ENCODE data around the gene DNHD1.
A peak's percentile ranks its signal among the peaks of the same experiment; 100 is the strongest.

DNHD1 gene, protein sequence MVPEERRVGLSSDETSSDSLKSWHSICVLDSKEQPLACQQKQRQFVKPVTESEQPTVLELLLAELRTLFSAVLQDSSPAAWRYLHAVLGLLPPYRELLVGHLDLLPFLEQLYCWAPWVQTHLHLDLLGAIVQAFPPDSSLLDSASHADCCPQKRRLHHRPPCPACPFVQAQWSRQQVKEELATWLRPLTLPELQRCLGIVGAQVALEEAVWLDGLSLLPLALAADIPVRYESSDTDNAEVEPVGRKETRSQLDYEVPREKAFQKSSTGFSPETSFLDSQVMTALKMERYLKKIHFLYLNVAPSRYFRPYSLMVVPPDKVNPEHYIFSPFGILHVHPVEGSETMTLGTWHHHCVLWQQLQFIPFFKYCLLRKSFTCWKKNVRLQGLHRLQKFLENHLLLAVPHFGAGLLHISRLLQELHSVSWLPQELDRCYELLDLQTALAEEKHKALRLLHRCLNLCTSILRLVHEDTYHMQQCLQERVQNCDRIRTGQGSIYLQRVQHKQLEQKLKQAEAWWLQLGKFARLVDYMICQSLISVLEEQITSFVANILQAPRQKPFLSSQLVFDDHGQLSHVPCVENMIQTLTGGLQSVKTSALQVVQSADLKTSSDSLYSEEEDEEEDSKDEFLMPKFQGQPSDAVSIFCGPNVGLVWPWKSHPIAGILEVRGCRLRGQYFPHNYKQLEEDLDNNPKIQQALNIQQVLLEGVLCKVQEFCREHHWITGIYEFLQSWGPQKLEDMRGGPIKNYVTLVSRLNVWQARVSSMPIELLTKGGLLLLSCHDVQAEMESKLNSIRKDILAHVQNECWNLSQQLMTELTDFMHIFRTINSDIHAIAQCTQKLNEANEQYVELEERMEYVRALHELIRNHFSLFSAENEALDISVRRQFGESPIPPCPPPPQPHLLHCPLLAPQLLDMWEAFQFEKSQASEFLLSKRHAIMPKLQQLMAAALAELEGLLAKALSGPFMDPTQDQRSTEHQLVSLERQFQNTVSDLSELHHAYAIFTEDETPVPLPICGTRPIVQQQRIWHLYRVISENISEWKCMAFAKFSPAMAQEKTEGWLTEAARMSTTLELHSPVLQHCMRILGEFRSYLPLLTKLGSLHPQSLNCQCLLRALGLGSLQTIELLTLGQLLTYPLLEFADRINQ (N-terminal part only)

DNA sequence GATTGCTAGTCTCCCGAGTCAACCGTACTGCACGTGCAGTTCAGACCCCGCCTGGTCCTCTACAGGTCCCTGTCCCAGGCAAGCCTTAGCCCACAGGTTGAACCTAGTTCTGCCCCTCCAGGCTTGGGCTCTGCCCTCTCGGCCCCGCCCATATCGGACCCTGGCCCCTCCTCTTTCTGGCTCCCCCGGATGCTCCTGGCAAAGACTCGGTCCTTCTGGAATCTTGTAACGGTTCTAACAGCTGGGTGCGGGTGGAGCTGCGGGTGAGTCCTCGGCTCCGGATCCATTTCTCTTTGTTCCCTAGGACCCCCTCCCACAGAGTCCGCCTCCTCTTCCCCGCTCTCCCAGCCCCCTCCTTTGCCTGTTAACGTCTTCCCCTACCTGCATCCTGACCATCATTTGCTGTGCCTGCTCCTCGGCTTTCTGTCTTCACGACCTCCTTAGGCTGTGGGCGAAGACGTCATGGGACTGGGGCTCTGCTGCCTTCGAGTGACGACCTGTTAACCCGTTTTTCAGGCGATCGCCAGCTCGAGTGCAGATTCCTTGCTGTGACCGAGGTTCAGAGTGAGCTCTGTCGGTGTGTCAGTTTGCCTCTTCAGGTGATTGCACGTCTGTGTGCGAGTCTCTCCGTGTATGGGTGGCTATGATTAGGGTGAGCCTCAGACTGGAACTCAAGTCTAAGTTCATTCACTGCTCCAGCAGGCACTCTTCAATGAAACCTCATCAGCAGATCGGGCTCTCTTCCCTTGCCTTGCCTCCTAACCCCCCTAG is at the start of gene DNHD1:
Gene DNHD1, plus strand, starts transcription at position 212 of the 771 bp plus-strand sequence. CDS start 936 bp downstream, outside the sequence.
- H3K4me3 ChIP-seq (ENCODE audit: low read length in 2 of 2), result peak within 1 kb of the TSS; percentile 61 to 78
- peaks cover 17% of the 10 kb centered on the region for H3K4me1 ChIP-seq (ENCODE audit: control insufficient read depth, insufficient read depth, low read length)
- peak within 1 kb of the TSS; percentile 71 to 80 for H3K9ac ChIP-seq (ENCODE audit: low read length in 2 of 2)
- H3K9me3 ChIP-seq (ENCODE audit: control insufficient read depth in 2 of 2, low read length in 2 of 2), result no peaks in the 10 kb centered on the region
- no peaks in the 10 kb centered on the region for H3K27me3 ChIP-seq (ENCODE audit: control insufficient read depth in 1 of 2, insufficient read depth in 2 of 2, low read length in 2 of 2)
- H3K27ac ChIP-seq (ENCODE audit: low read length), result peak within 1 kb of the TSS; percentile 58
- H3K36me3 ChIP-seq (ENCODE audit: control insufficient read depth in 2 of 2, insufficient read depth in 2 of 2, low read length in 2 of 2), result peaks cover 11 to 15% of the 10 kb centered on the region in 2 donors

DNA sequence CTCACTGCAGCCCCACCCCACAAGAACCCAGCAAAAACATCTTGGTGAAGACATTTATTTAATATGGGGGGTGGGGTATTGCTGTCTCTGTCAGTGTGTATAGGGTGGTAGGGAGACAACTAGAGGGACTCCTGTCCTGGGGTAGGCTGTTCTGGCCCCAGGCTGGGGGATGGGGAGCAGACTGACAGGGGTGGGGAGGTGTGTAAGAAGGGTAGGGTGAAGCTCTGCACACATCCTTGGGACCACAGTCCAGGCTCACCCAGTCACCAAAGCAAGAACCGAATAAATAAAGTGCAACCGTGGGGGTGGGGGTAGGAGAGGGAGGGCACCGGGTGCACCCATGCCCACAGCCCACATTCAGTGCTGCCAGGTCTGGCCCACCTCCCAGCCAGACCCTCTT is 48.5 kb upstream of the DNHD1 start:
- Histone ChIP-seq H3K36me3 (ENCODE audit: control insufficient read depth in 2 of 2, insufficient read depth in 2 of 2, low read length in 2 of 2) (peaks cover 39 to 41% of the 10 kb centered on the region in 2 donors), H3K27me3 (ENCODE audit: control insufficient read depth in 1 of 2, insufficient read depth in 2 of 2, low read length in 2 of 2) (no peaks in the 10 kb centered on the region), H3K4me1 (ENCODE audit: control insufficient read depth, insufficient read depth, low read length) (no peaks in the 10 kb centered on the region), H3K27ac (ENCODE audit: low read length) (no peak overlapping the region), H3K9me3 (ENCODE audit: control insufficient read depth in 2 of 2, low read length in 2 of 2) (no peaks in the 10 kb centered on the region), H3K4me3 (ENCODE audit: low read length in 2 of 2) (no peak overlapping the region), H3K9ac (ENCODE audit: low read length in 2 of 2) (no peak overlapping the region)

DNA sequence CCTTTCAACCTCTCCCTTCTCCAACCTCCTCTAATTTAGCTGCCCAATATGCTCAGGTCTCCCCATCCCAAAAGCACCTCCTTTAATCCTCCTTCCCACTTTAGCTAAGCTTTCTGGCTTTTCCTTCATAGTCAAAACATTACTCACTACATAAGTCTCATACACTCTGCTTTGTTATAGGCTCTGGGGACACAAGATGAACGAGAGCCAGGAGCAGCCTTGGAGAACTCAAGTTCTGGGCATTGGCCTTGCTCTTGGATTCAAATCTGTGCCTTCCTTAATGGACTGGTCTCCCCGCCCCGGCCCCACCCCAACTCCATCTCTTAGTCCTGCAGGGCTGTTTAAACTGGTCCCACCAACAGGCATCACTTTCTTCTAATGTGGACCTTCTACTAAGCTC is 44.9 kb upstream of the DNHD1 start:
- no peak overlapping the region for H3K27ac ChIP-seq (ENCODE audit: low read length)
- H3K27me3 ChIP-seq (ENCODE audit: control insufficient read depth in 1 of 2, insufficient read depth in 2 of 2, low read length in 2 of 2), result no peaks in the 10 kb centered on the region
- no peaks in the 10 kb centered on the region for H3K9me3 ChIP-seq (ENCODE audit: control insufficient read depth in 2 of 2, low read length in 2 of 2)
- no peak overlapping the region for H3K9ac ChIP-seq (ENCODE audit: low read length in 2 of 2)
- H3K36me3 ChIP-seq (ENCODE audit: control insufficient read depth in 2 of 2, insufficient read depth in 2 of 2, low read length in 2 of 2), result peaks cover 67 to 75% of the 10 kb centered on the region in 2 donors
- H3K4me1 ChIP-seq (ENCODE audit: control insufficient read depth, insufficient read depth, low read length), result no peaks in the 10 kb centered on the region
- H3K4me3 ChIP-seq (ENCODE audit: low read length in 2 of 2), result no peak overlapping the region

DNA sequence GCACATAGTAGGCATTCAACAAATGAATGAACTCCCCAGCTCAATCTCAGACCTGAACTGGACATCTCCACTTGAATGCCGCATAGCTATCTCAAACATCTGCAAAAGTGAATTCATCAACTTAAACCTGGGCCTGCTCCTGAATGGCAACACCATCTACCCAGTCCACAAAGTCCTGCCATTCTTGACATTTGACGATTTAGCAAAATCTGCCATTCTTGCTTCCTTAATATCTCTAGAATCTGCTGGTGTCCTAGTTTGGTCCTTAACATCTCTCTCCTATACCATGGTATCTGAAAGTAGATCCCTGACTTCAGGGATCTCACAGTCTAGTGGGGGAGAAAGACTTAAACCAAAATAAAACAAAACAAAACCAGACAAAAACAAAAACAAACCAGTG is 43.9 kb upstream of the DNHD1 start:
- peaks cover 68 to 82% of the 10 kb centered on the region in 2 donors for H3K36me3 ChIP-seq (ENCODE audit: control insufficient read depth in 2 of 2, insufficient read depth in 2 of 2, low read length in 2 of 2)
- H3K9ac ChIP-seq (ENCODE audit: low read length in 2 of 2), result no peak overlapping the region
- H3K4me1 ChIP-seq (ENCODE audit: control insufficient read depth, insufficient read depth, low read length), result no peaks in the 10 kb centered on the region
- no peaks in the 10 kb centered on the region for H3K9me3 ChIP-seq (ENCODE audit: control insufficient read depth in 2 of 2, low read length in 2 of 2)
- no peak overlapping the region for H3K4me3 ChIP-seq (ENCODE audit: low read length in 2 of 2)
- no peaks in the 10 kb centered on the region for H3K27me3 ChIP-seq (ENCODE audit: control insufficient read depth in 1 of 2, insufficient read depth in 2 of 2, low read length in 2 of 2)
- no peak overlapping the region for H3K27ac ChIP-seq (ENCODE audit: low read length)

DNA sequence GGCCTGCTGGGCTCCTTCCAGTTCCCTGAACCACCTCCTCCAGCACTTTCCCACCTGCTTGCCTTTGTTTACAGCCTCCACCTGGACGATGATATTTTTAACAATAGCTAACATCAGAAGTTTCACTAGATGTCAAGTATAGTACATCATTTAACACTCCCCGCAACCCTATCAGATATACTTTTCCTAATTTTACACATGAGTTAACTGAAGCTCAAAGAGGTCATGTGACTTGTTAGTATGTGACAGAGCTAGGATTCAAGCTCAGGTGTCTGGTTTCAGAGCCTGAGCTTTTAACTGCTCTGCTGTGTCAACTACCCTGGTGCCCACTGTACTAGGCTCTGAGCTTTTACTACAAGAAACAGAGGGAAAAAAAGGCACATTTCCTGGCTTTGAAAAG is 42.0 kb upstream of the DNHD1 start:
- H3K4me3 ChIP-seq (ENCODE audit: low read length in 2 of 2), result no peak overlapping the region
- H3K9me3 ChIP-seq (ENCODE audit: control insufficient read depth in 2 of 2, low read length in 2 of 2), result no peaks in the 10 kb centered on the region
- H3K4me1 ChIP-seq (ENCODE audit: control insufficient read depth, insufficient read depth, low read length), result no peaks in the 10 kb centered on the region
- no peak overlapping the region for H3K27ac ChIP-seq (ENCODE audit: low read length)
- H3K27me3 ChIP-seq (ENCODE audit: control insufficient read depth in 1 of 2, insufficient read depth in 2 of 2, low read length in 2 of 2), result no peaks in the 10 kb centered on the region
- peaks cover 55 to 87% of the 10 kb centered on the region in 2 donors for H3K36me3 ChIP-seq (ENCODE audit: control insufficient read depth in 2 of 2, insufficient read depth in 2 of 2, low read length in 2 of 2)
- no peak overlapping the region for H3K9ac ChIP-seq (ENCODE audit: low read length in 2 of 2)

DNA sequence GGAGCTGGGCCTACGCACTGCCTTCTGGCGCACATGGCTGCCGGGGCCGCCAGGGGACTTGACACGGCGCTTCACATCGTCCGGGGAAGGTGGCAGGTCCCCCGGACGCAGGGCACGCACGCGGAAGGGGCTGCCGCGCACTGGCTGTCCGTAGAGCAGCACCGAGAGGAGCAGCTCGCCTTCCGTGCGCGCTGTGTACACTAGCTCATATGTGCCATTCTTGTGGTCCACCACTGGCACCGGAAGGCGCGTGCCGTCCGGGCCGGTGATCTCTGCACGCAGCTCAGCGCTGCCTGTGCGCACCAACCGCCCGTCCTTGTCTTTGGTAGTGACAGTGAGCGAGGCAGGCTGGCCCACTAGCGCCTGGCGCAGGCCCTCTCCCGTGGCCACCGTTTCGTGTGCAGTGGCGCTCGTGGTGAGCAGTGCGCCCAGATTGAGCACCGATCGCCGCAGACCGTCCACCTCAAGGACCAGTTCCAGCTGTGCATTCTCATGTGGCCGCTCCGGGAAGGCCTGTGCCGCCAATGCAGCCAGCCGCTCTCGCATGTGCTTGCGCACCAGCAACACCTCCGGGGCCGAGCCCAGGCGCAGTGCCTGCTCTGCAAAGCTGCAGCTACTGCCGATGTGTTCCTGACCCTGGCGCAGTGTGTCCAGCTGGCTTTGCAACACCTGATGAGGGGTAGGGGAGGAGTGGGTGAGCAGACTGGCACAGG is 40.6 kb upstream of the DNHD1 start:
- H3K4me1 ChIP-seq (ENCODE audit: control insufficient read depth, insufficient read depth, low read length), result no peaks in the 10 kb centered on the region
- H3K27ac ChIP-seq (ENCODE audit: low read length), result no peak overlapping the region
- H3K27me3 ChIP-seq (ENCODE audit: control insufficient read depth in 1 of 2, insufficient read depth in 2 of 2, low read length in 2 of 2), result no peaks in the 10 kb centered on the region
- H3K9ac ChIP-seq (ENCODE audit: low read length in 2 of 2), result no peak overlapping the region
- H3K4me3 ChIP-seq (ENCODE audit: low read length in 2 of 2), result no peak overlapping the region
- H3K36me3 ChIP-seq (ENCODE audit: control insufficient read depth in 2 of 2, insufficient read depth in 2 of 2, low read length in 2 of 2), result peaks cover 45 to 80% of the 10 kb centered on the region in 2 donors
- H3K9me3 ChIP-seq (ENCODE audit: control insufficient read depth in 2 of 2, low read length in 2 of 2), result no peaks in the 10 kb centered on the region

DNA sequence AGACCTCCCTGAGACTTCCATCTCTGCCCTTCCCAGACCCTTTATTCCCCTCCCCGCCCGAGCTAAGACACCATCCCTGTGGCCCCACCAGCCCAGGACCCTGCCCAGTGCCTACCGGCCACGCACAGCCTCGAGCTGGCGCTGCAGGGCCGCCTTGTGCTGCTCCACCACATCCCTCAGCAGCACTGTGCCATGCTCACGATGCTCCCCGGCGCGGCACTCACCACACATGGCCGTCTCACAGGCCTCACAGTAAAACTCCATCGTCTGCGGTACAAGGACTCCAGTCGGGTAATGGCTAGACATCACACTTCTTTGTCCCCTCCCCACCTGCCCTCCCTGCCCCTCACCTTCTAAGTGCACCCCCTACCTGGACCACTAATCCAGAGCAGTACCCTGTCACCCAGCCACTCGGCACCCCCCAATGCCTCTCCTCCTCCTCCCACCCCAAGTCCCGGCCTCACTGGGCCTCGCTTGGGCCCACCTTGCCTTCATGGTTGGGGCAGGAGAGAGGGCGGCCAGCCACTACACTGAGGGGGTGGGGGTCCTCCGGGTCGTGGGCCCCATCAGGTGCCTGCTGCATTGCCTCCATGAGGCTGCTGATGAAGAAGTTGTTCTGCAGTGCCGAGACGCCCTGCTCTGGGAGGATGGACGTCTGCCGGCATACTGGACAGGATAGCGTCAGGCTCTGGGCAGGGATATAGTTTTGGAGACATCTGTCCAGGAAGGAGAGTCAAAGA is 39.3 kb upstream of the DNHD1 start:
- Histone ChIP-seq H3K9ac (ENCODE audit: low read length in 2 of 2) (no peak overlapping the region), H3K4me3 (ENCODE audit: low read length in 2 of 2) (no peak overlapping the region), H3K4me1 (ENCODE audit: control insufficient read depth, insufficient read depth, low read length) (no peaks in the 10 kb centered on the region), H3K36me3 (ENCODE audit: control insufficient read depth in 2 of 2, insufficient read depth in 2 of 2, low read length in 2 of 2) (peaks cover 37 to 75% of the 10 kb centered on the region in 2 donors), H3K27ac (ENCODE audit: low read length) (no peak overlapping the region), H3K27me3 (ENCODE audit: control insufficient read depth in 1 of 2, insufficient read depth in 2 of 2, low read length in 2 of 2) (no peaks in the 10 kb centered on the region), H3K9me3 (ENCODE audit: control insufficient read depth in 2 of 2, low read length in 2 of 2) (no peaks in the 10 kb centered on the region)

DNA sequence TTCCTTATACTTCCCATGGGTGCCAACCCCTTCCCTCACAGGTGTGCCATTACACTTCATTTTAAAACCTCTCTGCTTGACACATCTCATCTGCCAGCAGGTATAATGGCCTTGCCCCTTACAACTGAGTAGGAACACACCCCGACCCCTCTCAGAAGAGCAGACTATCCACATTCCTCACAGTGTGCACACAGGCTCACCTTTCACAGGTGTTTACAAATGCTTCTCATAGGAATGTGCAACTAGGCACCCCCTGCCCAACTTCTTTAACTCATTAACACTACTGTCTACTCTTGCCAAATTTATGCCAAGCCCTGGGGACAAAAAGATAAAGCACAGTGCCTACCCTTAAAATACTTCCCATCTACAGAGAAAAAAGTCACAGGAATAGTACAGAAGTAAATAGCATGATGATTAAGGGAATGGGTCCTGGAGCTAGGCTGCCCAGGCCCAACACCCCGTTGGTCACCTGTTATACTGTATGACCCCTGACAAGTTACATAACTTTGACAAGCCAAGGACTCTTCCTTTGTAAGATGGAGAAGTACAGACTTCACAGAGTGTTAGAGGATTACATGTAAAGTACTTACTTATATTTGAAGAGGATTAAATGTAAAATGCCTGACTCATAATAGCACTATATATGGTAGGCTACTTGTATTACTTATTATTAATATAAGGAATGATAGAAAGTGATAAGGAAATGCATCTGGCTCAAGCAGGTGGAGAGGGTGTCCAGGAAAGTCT is 38.6 kb upstream of the DNHD1 start:
- H3K9me3 ChIP-seq (ENCODE audit: control insufficient read depth in 2 of 2, low read length in 2 of 2), result no peaks in the 10 kb centered on the region
- no peak overlapping the region for H3K27ac ChIP-seq (ENCODE audit: low read length)
- no peaks in the 10 kb centered on the region for H3K27me3 ChIP-seq (ENCODE audit: control insufficient read depth in 1 of 2, insufficient read depth in 2 of 2, low read length in 2 of 2)
- no peaks in the 10 kb centered on the region for H3K4me1 ChIP-seq (ENCODE audit: control insufficient read depth, insufficient read depth, low read length)
- H3K9ac ChIP-seq (ENCODE audit: low read length in 2 of 2), result no peak overlapping the region
- no peak overlapping the region for H3K4me3 ChIP-seq (ENCODE audit: low read length in 2 of 2)
- H3K36me3 ChIP-seq (ENCODE audit: control insufficient read depth in 2 of 2, insufficient read depth in 2 of 2, low read length in 2 of 2), result peaks cover 34 to 74% of the 10 kb centered on the region in 2 donors

DNA sequence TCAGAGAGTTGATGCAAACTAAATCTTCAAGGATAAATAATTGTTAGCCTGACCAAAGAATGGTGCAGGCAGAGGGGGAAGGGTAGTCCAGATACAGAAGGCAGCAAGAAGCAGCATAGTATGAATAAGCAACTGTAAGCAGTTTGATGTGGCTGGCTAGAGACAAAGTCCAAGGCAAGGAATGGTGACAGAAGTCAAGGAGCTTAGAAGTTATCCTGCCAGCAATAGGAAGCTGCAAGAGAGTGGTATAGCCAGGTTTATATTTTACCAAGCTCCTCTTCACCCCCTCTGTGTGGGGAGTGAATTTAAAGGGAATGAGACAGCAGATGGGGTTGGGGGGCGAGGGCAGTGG is 38.0 kb upstream of the DNHD1 start:
- Histone ChIP-seq H3K4me3 (ENCODE audit: low read length in 2 of 2) (no peak overlapping the region), H3K9ac (ENCODE audit: low read length in 2 of 2) (no peak overlapping the region), H3K9me3 (ENCODE audit: control insufficient read depth in 2 of 2, low read length in 2 of 2) (no peaks in the 10 kb centered on the region), H3K4me1 (ENCODE audit: control insufficient read depth, insufficient read depth, low read length) (no peaks in the 10 kb centered on the region), H3K27ac (ENCODE audit: low read length) (no peak overlapping the region), H3K36me3 (ENCODE audit: control insufficient read depth in 2 of 2, insufficient read depth in 2 of 2, low read length in 2 of 2) (peaks cover 39 to 75% of the 10 kb centered on the region in 2 donors), H3K27me3 (ENCODE audit: control insufficient read depth in 1 of 2, insufficient read depth in 2 of 2, low read length in 2 of 2) (no peaks in the 10 kb centered on the region)

All from stomach smooth muscle (tissue), 2 donors.